Measurements from ENCODE around the gene VAV3.

- no peak for TF ChIP-seq CTCF (IDR thresholded peaks at IDR 0.05)
- TF ChIP-seq POLR2A (IDR thresholded peaks at IDR 0.05), result no peak
Measured at GRCh38 chr1:107927820-107928219, 37.2 kb downstream of the VAV3 start.
